PC-3 (cell line): ENCODE data around the gene RALGDS.
A peak's percentile ranks its signal among the peaks of the same experiment; 100 is the strongest.

ENCODE experiments used
- EZH2 ChIP-seq: fragments of 300-600 bp; sonication (generic); IDR thresholded peaks from one replicate; pipeline ENCODE4 v1.6.1; 2017; ENCODE audit warnings: antibody characterized with exemption, mild to moderate bottlenecking, low read length; ENCODE audit not compliant: unreplicated experiment
- EZH2phosphoT487 ChIP-seq: fragments of 300-600 bp; sonication (generic); IDR thresholded peaks from 2 replicates; pipeline ENCODE4 v1.6.1; 2018; ENCODE audit warnings: mild to moderate bottlenecking, antibody characterized with exemption, low read length, borderline replicate concordance
- TF ChIP-seq, protein P1 (sequence below): fragments of 300-600 bp; sonication (generic); conservative IDR thresholded peaks from 2 replicates; pipeline ENCODE4 v1.5.1; 2017; ENCODE audit warnings: antibody characterized with exemption, low read depth, mild to moderate bottlenecking, low read length

DNA sequence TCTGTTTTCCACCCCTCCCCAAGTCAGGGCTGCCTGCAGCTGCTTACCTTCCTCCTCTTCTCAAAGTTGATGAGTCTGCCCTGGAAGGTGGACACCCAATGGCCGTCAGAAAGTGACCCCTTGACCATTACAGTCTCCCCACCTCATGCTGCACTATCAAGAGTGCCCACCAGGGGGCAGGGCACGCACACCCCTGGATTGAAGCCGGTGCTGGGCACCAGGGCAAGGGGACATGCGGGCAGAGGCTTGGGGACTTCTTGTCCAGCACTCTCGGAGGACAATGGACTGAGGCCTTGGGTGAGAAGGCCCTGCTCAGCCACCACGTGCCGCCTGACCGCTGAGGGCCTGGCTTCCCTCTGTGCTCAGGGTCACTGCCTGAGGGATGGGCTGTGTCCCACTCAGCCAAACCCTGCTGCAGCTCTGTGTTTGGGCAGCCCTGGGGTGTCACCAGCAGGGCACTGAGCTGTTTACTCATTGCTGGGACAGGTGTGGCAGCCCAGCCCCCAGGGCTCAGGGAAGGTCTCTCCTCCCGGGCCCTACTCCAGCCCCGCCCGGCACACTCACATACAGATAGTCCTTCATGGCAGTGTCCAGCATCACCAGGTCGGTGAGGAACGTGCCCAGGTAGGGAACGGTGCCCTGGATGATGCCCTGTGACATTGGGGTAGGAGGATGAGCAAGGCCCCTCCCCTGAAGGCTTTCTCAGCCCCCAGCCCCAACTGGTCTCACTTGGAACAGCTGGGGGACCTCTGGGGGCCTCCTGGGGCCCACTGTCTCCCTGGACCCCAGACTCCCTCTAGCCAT lies 17.7 kb downstream of the RALGDS start:
- TF ChIP-seq, protein P1, sequence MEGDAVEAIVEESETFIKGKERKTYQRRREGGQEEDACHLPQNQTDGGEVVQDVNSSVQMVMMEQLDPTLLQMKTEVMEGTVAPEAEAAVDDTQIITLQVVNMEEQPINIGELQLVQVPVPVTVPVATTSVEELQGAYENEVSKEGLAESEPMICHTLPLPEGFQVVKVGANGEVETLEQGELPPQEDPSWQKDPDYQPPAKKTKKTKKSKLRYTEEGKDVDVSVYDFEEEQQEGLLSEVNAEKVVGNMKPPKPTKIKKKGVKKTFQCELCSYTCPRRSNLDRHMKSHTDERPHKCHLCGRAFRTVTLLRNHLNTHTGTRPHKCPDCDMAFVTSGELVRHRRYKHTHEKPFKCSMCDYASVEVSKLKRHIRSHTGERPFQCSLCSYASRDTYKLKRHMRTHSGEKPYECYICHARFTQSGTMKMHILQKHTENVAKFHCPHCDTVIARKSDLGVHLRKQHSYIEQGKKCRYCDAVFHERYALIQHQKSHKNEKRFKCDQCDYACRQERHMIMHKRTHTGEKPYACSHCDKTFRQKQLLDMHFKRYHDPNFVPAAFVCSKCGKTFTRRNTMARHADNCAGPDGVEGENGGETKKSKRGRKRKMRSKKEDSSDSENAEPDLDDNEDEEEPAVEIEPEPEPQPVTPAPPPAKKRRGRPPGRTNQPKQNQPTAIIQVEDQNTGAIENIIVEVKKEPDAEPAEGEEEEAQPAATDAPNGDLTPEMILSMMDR: peak; percentile 90
- TF ChIP-seq EZH2 (no peak), EZH2phosphoT487 (no peak)
